ENCODE measurements around the gene BCAN.

The BCAN gene, protein sequence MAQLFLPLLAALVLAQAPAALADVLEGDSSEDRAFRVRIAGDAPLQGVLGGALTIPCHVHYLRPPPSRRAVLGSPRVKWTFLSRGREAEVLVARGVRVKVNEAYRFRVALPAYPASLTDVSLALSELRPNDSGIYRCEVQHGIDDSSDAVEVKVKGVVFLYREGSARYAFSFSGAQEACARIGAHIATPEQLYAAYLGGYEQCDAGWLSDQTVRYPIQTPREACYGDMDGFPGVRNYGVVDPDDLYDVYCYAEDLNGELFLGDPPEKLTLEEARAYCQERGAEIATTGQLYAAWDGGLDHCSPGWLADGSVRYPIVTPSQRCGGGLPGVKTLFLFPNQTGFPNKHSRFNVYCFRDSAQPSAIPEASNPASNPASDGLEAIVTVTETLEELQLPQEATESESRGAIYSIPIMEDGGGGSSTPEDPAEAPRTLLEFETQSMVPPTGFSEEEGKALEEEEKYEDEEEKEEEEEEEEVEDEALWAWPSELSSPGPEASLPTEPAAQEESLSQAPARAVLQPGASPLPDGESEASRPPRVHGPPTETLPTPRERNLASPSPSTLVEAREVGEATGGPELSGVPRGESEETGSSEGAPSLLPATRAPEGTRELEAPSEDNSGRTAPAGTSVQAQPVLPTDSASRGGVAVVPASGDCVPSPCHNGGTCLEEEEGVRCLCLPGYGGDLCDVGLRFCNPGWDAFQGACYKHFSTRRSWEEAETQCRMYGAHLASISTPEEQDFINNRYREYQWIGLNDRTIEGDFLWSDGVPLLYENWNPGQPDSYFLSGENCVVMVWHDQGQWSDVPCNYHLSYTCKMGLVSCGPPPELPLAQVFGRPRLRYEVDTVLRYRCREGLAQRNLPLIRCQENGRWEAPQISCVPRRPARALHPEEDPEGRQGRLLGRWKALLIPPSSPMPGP

GRCh38 chr1:156641761-156642264, at the start of gene BCAN:
TSS of gene BCAN (plus strand) at chr1:156642117. CDS start at chr1:156646055, 3,938 bp downstream.
- H3K4me3 ChIP-seq (ENCODE audit: low read depth, low read length): no peak within 1 kb of the TSS
- TF ChIP-seq, protein P1, sequence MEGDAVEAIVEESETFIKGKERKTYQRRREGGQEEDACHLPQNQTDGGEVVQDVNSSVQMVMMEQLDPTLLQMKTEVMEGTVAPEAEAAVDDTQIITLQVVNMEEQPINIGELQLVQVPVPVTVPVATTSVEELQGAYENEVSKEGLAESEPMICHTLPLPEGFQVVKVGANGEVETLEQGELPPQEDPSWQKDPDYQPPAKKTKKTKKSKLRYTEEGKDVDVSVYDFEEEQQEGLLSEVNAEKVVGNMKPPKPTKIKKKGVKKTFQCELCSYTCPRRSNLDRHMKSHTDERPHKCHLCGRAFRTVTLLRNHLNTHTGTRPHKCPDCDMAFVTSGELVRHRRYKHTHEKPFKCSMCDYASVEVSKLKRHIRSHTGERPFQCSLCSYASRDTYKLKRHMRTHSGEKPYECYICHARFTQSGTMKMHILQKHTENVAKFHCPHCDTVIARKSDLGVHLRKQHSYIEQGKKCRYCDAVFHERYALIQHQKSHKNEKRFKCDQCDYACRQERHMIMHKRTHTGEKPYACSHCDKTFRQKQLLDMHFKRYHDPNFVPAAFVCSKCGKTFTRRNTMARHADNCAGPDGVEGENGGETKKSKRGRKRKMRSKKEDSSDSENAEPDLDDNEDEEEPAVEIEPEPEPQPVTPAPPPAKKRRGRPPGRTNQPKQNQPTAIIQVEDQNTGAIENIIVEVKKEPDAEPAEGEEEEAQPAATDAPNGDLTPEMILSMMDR (IDR thresholded peaks at IDR 0.05; ENCODE audit: borderline replicate concordance, insufficient read depth, low read depth, low read length): no peak

- H3K4me3 ChIP-seq (ENCODE audit: low read depth, low read length): peak overlapping the region; percentile 62
- TF ChIP-seq, protein P1 (IDR thresholded peaks at IDR 0.05; ENCODE audit: borderline replicate concordance, insufficient read depth, low read depth, low read length): no peak
Measured at GRCh38 chr1:156592158-156592909, 49.6 kb upstream of the BCAN start.

DNA sequence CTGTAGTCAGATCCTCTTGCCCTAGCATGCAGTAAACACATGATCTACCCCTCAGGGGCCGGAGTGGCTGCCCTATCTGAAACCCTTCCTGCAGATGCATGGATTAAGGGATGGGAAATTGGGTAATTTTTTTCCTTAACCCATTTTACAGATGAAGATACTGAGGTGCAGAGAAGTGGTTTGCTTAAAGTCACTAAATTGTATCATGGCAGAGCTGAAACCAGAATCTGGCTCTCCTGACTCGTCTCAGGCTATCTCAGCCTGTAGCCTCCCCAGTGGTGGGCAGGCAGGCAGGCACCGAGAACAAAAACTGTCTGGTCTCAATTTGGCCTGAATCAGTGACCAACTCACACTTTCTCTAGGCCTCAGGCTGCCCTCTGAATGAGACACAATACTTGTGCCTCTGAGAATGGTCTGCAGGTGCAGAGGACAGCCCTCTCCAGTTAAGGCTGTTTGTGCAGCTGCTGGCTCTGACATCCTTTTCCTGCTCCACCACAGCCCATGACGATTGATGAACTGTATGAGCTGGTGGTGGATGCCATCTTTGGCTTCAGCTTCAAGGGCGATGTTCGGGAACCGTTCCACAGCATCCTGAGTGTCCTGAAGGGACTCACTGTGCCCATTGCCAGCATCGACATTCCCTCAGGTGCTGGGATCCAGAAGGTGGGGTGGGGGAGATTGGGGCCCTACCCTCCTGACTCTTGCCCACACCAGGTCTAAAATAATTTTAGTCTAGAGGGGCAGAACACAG, 48.8 kb upstream of the BCAN start:
- H3K4me3 ChIP-seq (ENCODE audit: low read depth, low read length): no peak overlapping the region
- TF ChIP-seq, protein P1 (IDR thresholded peaks at IDR 0.05; ENCODE audit: borderline replicate concordance, insufficient read depth, low read depth, low read length): no peak

DNA sequence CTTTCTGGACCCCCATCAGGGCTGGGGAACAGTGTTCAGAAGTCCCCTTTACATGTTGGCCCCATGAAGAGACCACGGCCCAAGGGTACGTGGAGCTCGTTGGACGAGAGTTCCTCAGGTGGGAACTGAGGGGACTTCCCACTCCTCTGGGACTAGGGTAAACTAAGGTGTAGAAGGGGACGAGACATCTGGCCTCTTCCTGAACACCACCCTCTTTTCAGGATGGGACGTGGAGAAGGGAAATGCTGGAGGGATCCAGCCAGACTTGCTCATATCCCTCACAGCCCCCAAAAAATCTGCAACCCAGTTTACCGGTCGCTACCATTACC, 48.3 kb upstream of the BCAN start:
- TF ChIP-seq, protein P1 (IDR thresholded peaks at IDR 0.05; ENCODE audit: borderline replicate concordance, insufficient read depth, low read depth, low read length): no peak
- no peak overlapping the region for H3K4me3 ChIP-seq (ENCODE audit: low read depth, low read length)

DNA sequence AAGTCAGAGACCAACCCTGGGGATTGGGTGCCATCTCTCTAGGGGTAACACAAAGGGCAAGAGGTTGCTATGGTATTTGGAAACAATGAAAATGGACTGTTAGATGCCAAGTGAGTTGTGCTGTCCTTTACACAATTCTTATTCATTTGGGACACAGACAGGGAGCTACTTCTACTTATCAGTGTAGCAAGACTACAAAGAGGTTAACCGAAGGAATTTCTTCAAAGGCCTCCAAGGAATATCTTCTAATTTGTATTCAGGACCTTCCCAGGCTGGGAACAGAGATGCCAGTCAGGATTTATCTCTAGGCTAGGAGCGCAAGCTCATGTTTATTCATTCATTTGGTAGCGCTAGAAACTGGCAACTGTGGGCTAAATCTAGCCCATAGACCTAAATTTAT, 47.7 kb upstream of the BCAN start:
- no peak overlapping the region for H3K4me3 ChIP-seq (ENCODE audit: low read depth, low read length)
- TF ChIP-seq, protein P1 (IDR thresholded peaks at IDR 0.05; ENCODE audit: borderline replicate concordance, insufficient read depth, low read depth, low read length): no peak

- no peak overlapping the region for H3K4me3 ChIP-seq (ENCODE audit: low read depth, low read length)
- TF ChIP-seq, protein P1 (IDR thresholded peaks at IDR 0.05; ENCODE audit: borderline replicate concordance, insufficient read depth, low read depth, low read length): no peak
Measured at GRCh38 chr1:156595016-156595415, 46.9 kb upstream of the BCAN start.

Data from GM12875 (cell line).